HCT116 (cell line): ENCODE measurements around the gene CIC. TPM values are rescaled to one million over a fixed set of nuclear protein-coding genes. Genes with fewer than 3 reads are reported as not detected.

ENCODE experiments used
- ATAC-seq: fragments of 200-7000 bp; cut with Tn5 transposase; 2 replicates; pipeline ENCODE4 v1.9.1; 2020; ENCODE audit warnings: mild to moderate bottlenecking, moderate library complexity
- BruUV-seq: library from RNA; stranded (reverse); fragments of 400-500 nt; replicated peaks from 2 replicates; lab custom pipeline; 2021; lab: Mats Ljungman, UMichigan
- CTCF ChIA-PET: fragments of 300-600 bp; sonication (Branson Sonifier 250); formaldehyde crosslinking; loops from one replicate; lab custom pipeline; 2021; ENCODE audit warnings: antibody characterized with exemption; lab: Charles Lee
- POLR2A ChIA-PET: fragments of 300-600, 350-600 bp; sonication (Branson Sonifier 250); formaldehyde crosslinking; loops from one replicate; lab custom pipeline; 2021; ENCODE audit warnings: antibody characterized with exemption; lab: Charles Lee
- RAD21 ChIA-PET, 2 experiments: fragments of 300-600 bp; sonication (Branson Sonifier 250); formaldehyde crosslinking; loops; one replicate each; lab custom pipeline; 2023; ENCODE audit warnings: low total read pairs in 2 of 2; ENCODE audit not compliant: uncharacterized antibody in 2 of 2, unreplicated experiment in 2 of 2, low non-redundant PET in 1 of 2; lab: Charles Lee
- DNase-seq: peaks from one replicate; pipeline ENCODE4 v3.0.0-alpha.2; 2010; ENCODE audit warnings: low read depth, low spot score
- H2AFZ ChIP-seq: fragments of 200-600 bp; shearing (Covaris generic), sonication (generic); 2 replicates; pipeline ENCODE4 v1.6.1; 2017; ENCODE audit warnings: low read depth, mixed run types, mixed read lengths, antibody characterized with exemption, low read length; ENCODE audit not compliant: poor library complexity, severe bottlenecking
- H3K27ac ChIP-seq: 2 replicates; pipeline ENCODE4 v1.5.1; 2012; ENCODE audit warnings: low read depth, low read length
- H3K27me3 ChIP-seq: fragments of 200-600 bp; sonication (generic); 2 replicates; pipeline ENCODE4 v1.6.1; 2016; ENCODE audit warnings: mixed run types, low read length, mixed read lengths; ENCODE audit not compliant: insufficient read depth
- H3K36me3 ChIP-seq, 2 experiments: fragments of 200-500 bp in 1 of 2; fragments of 200-600 bp in 1 of 2; sonication (Bioruptor generic) in 1 of 2; sonication (generic) in 1 of 2; 2 replicates each; pipeline versions ENCODE4 v1.5.1 to v1.6.1; 2014 to 2016; ENCODE audit warnings: low read length in 2 of 2, inconsistent platforms in 1 of 2, mixed read lengths in 1 of 2, mixed run types in 1 of 2; ENCODE audit not compliant: insufficient read depth in 2 of 2, control insufficient read depth in 1 of 2
- H3K4me1 ChIP-seq, 2 experiments: fragments of 200-600 bp in 1 of 2; sonication (generic) in 1 of 2; 2 replicates each; pipeline versions ENCODE4 v1.5.1 to v1.6.1; 2012 to 2017; ENCODE audit warnings: low read length in 2 of 2, inconsistent platforms in 1 of 2, mild to moderate bottlenecking in 1 of 2, mixed read lengths in 1 of 2, mixed run types in 1 of 2, moderate library complexity in 1 of 2; ENCODE audit not compliant: insufficient read depth in 2 of 2, control insufficient read depth in 1 of 2
- H3K4me2 ChIP-seq: fragments of 200-600 bp; sonication (generic); 2 replicates; pipeline ENCODE4 v1.6.1; 2017; ENCODE audit warnings: mixed run types, low read length, mixed read lengths
- H3K4me3 ChIP-seq, 2 experiments: fragments of 200-600 bp in 1 of 2; sonication (generic) in 1 of 2; replicated peaks in 1 of 2; 2 replicates each; pipeline ENCODE4 v1.5.1; 2011 to 2016; ENCODE audit warnings: low read length in 2 of 2, control low read depth in 1 of 2, low read depth in 1 of 2, mild to moderate bottlenecking in 1 of 2, mixed read lengths in 1 of 2, mixed run types in 1 of 2
- H3K79me2 ChIP-seq: fragments of 200-600 bp; sonication (generic); 2 replicates; pipeline ENCODE4 v1.6.1; 2017; ENCODE audit warnings: mild to moderate bottlenecking, mixed run types, low read length, moderate library complexity, mixed read lengths; ENCODE audit not compliant: insufficient read depth
- H3K9ac ChIP-seq: fragments of 200-600 bp; sonication (generic); 2 replicates; pipeline ENCODE4 v1.6.1; 2016; ENCODE audit warnings: low read length, mixed read lengths
- H3K9me2 ChIP-seq: fragments of 200-600 bp; sonication (generic), shearing (Covaris generic); 2 replicates; pipeline ENCODE4 v1.6.1; 2017; ENCODE audit warnings: mixed run types, mild to moderate bottlenecking, moderate library complexity; ENCODE audit not compliant: insufficient read depth
- H3K9me3 ChIP-seq, 2 experiments: fragments of 200-500 bp in 1 of 2; fragments of 200-600 bp in 1 of 2; sonication (Bioruptor generic) in 1 of 2; sonication (generic) in 1 of 2; 2 replicates each; pipeline ENCODE4 v1.6.1; 2014 to 2017; ENCODE audit warnings: low read length in 2 of 2, mixed read lengths in 2 of 2, inconsistent platforms in 1 of 2, low read depth in 1 of 2, mild to moderate bottlenecking in 1 of 2, mixed run types in 1 of 2, moderate library complexity in 1 of 2; ENCODE audit not compliant: control insufficient read depth in 1 of 2, insufficient read depth in 1 of 2
- H4K20me1 ChIP-seq: fragments of 200-600 bp; sonication (generic), shearing (Covaris generic); 2 replicates; pipeline ENCODE4 v1.6.1; 2017; ENCODE audit warnings: mixed run types, mild to moderate bottlenecking, moderate library complexity; ENCODE audit not compliant: insufficient read depth
- CBX3 ChIP-seq: IDR thresholded peaks from 2 replicates; pipeline ENCODE4 v1.6.1; 2012; ENCODE audit warnings: low read depth
- CEBPB ChIP-seq: IDR thresholded peaks from 2 replicates; pipeline ENCODE4 v1.6.1; 2012; ENCODE audit warnings: low read depth
- CTCF ChIP-seq, 3 experiments: fragments of 200-600 bp in 1 of 3; sonication (generic) in 1 of 3; IDR thresholded peaks in 2 of 3; conservative IDR thresholded peaks in 1 of 3; 2 replicates each; pipeline ENCODE4 v1.5.1; 2012 to 2017; ENCODE audit warnings: low read depth in 2 of 3, low read length in 2 of 3, antibody characterized with exemption in 1 of 3, borderline replicate concordance in 1 of 3, control low read depth in 1 of 3, mild to moderate bottlenecking in 1 of 3, mixed read lengths in 1 of 3, mixed run types in 1 of 3, moderate library complexity in 1 of 3; ENCODE audit not compliant: insufficient read depth in 1 of 3
- EGR1 ChIP-seq: IDR thresholded peaks from 2 replicates; pipeline ENCODE4 v1.6.1; 2012; ENCODE audit warnings: low read depth
- ELF1 ChIP-seq: IDR thresholded peaks from 2 replicates; pipeline ENCODE4 v1.6.1; 2012; ENCODE audit warnings: low read depth, borderline replicate concordance
- POLR2AphosphoS5 ChIP-seq: IDR thresholded peaks from 2 replicates; pipeline ENCODE4 v1.6.1; 2011; ENCODE audit warnings: mild to moderate bottlenecking, low read depth, low read length, moderate library complexity
- REST ChIP-seq: IDR thresholded peaks from 2 replicates; pipeline ENCODE4 v1.6.1; 2012; ENCODE audit warnings: low read depth
- SP1 ChIP-seq: IDR thresholded peaks from 2 replicates; pipeline ENCODE4 v1.6.1; 2012; ENCODE audit warnings: low read depth
- SRF ChIP-seq: IDR thresholded peaks from 2 replicates; pipeline ENCODE4 v1.6.1; 2012; ENCODE audit warnings: low read depth
- TCF7L2 ChIP-seq: IDR thresholded peaks from 2 replicates; pipeline ENCODE4 v1.7.0; 2011; ENCODE audit warnings: borderline replicate concordance, inconsistent platforms; ENCODE audit not compliant: insufficient read depth, insufficient read length; ENCODE audit errors: extremely low read depth
- ZFX ChIP-seq: fragments of 450-650 bp; IDR thresholded peaks from 2 replicates; pipeline ENCODE4 v1.6.1; 2017
- ZNF274 ChIP-seq: fragments of 200-500 bp; sonication (Bioruptor generic); IDR thresholded peaks from 2 replicates; pipeline ENCODE4 v1.6.1; 2014; ENCODE audit warnings: mild to moderate bottlenecking, low read depth, low read length, inconsistent platforms
- intact Hi-C: fragments of 100-400 bp; cut with micrococcal nuclease; formaldehyde crosslinking; loops from 2 replicates; pipeline ENCODE4 v1.10.0; 2022
- total RNA-seq: library from RNA; stranded (reverse); gene quantifications from one replicate; pipeline ENCODE4 v1.2.1, GENCODE V29; 2021; ENCODE audit not compliant: unreplicated experiment

Gene CIC
- total RNA-seq, 1 experiment from 2014 or later, result 52.0 TPM

- Histone ChIP-seq H3K27me3 (no peaks in the 10 kb centered on the region), H3K9me2 (no peaks in the 10 kb centered on the region), H3K36me3 (no peaks in the 10 kb centered on the region; a peak in 1 of 4 replicates), H3K9ac (no peak overlapping the region), H3K4me3 (no peak overlapping the region), H2AFZ (no peak overlapping the region), H3K79me2 (peaks cover 5% of the 10 kb centered on the region; the same call in 1 of the 2 replicates), H3K4me1 (peaks cover 3 to 5% of the 10 kb centered on the region in 2 experiments)
- ChIA-PET POLR2A (no interaction called here), CTCF (interaction anchor here (0.9 kb wide), 1 partner anchor 12 kb away, joined by 3 read pairs; no protein-coding TSS in a partner anchor)
- no TSS peak for BruUV-seq
- no peak for DNase-seq
- intact Hi-C loops, result no loop called here
- ATAC-seq, result no peak
- TF ChIP-seq CEBPB, result no peak
- no peak for TF ChIP-seq ZFX
- TF ChIP-seq EGR1, result no peak
- TF ChIP-seq TCF7L2, result no peak
- TF ChIP-seq SRF, result no peak
- TF ChIP-seq ELF1, result no peak
- no peak for TF ChIP-seq POLR2AphosphoS5
- TF ChIP-seq REST, result no peak
- no peak for TF ChIP-seq SP1
- TF ChIP-seq ZNF274, result no peak
- TF ChIP-seq CBX3, result no peak
- TF ChIP-seq CTCF (IDR thresholded peaks at IDR 0.05 in 2 of 3, conservative IDR thresholded peaks at IDR 0.05 in 1 of 3; ENCODE audit: borderline replicate concordance in 1 of 3, insufficient read depth in 1 of 3, low read depth in 2 of 3, low read length in 2 of 3), result no peak
- TF ChIP-seq, all 23 proteins: peak for 0
- no peak overlapping the region for H3K4me2 ChIP-seq
- no peaks in the 10 kb centered on the region for H3K9me3 ChIP-seq
- RAD21 ChIA-PET, result no interaction called here
- H3K27ac ChIP-seq, result no peak overlapping the region
- H4K20me1 ChIP-seq, result no peaks in the 10 kb centered on the region
Observed at GRCh38 chr19:42332059-42332458, 63.0 kb downstream of the CIC start.
